GM12864 (cell line): ENCODE measurements around the gene AK4.

Experiments used
- DNase-seq: peaks from one replicate; pipeline ENCODE4 v3.0.0-alpha.2; 2011; ENCODE audit warnings: low read depth
- H3K4me3 ChIP-seq: 2 replicates; pipeline ENCODE4 v1.5.1; 2011; ENCODE audit warnings: mild to moderate bottlenecking, low read depth, low read length, control low read depth
- TF ChIP-seq, protein P1 (sequence below): IDR thresholded peaks from 2 replicates; pipeline ENCODE4 v1.5.1; 2011; ENCODE audit warnings: low read depth, mild to moderate bottlenecking, moderate library complexity, low read length, control low read depth, inconsistent platforms; ENCODE audit errors: missing control alignments

The AK4 gene

DNA sequence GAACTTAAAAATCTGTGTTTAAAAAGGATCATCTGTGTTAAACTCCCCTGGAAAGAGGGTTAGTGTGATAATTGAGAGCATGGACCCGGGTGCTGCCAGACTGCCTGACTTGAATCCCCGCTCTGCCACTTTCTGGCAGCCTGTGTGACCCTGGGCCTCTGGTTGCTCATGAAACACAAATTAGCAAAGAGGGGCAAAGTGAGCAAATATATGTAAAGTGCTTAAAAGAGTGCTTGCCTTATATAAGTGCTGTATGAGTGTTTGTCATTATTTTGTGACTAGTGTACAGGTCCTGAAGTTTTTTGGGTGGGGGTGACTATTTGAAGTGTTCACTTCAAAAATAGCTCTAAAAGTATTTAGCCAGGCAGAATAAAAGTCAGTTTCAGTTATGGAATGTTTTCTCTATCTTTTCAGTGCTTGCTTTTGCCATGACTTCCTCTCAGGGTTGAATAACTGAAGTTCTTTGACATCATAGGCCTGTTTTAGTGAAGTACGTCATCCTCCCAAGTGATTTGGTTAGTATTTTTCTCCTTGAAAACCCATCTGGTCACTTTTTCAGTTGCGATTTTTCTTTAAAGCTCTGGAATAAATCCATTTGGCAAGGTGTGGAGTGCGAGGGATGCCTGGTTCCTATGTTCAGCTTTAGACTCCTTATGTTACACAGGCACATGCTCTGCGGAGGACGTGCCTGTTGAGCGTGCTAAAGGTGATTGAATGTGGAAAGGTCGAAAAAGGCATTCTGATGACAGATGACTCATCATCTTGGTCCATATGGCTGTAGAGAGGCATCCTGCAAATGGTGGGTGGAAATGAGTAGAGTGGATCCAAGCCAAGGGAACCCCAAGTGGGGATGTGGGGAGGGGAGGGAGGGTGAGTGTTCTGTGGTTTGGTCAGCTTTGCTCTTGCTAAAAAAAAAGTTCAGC lies 47.8 kb downstream of the AK4 start:
- no peak for DNase-seq

DNA sequence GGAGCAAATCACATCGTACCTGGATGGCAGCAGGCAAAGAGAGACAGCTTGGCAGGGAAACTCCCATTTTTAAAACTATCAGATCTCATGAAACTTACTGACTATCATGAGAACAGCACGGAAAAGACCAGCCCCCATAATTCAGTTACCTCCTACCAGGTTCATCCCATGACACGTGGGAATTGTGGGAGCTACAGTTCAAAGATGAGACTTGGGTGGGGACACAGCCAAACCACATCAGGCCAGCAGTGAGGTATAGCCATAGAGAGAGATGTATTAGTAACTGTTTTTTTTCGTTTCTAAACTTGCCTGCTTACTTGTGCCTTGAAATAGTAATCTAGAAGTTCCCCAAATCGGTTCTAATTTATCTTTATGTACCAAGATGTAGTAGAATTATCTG lies 48.9 kb downstream of the AK4 start:
- no peak for DNase-seq
- TF ChIP-seq, protein P1, sequence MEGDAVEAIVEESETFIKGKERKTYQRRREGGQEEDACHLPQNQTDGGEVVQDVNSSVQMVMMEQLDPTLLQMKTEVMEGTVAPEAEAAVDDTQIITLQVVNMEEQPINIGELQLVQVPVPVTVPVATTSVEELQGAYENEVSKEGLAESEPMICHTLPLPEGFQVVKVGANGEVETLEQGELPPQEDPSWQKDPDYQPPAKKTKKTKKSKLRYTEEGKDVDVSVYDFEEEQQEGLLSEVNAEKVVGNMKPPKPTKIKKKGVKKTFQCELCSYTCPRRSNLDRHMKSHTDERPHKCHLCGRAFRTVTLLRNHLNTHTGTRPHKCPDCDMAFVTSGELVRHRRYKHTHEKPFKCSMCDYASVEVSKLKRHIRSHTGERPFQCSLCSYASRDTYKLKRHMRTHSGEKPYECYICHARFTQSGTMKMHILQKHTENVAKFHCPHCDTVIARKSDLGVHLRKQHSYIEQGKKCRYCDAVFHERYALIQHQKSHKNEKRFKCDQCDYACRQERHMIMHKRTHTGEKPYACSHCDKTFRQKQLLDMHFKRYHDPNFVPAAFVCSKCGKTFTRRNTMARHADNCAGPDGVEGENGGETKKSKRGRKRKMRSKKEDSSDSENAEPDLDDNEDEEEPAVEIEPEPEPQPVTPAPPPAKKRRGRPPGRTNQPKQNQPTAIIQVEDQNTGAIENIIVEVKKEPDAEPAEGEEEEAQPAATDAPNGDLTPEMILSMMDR, result no peak
- H3K4me3 ChIP-seq, result no peak overlapping the region

More for the DNA sequence above, 47.8 kb downstream of the AK4 start:
- TF ChIP-seq, protein P1, result no peak
- H3K4me3 ChIP-seq, result no peak overlapping the region

DNA sequence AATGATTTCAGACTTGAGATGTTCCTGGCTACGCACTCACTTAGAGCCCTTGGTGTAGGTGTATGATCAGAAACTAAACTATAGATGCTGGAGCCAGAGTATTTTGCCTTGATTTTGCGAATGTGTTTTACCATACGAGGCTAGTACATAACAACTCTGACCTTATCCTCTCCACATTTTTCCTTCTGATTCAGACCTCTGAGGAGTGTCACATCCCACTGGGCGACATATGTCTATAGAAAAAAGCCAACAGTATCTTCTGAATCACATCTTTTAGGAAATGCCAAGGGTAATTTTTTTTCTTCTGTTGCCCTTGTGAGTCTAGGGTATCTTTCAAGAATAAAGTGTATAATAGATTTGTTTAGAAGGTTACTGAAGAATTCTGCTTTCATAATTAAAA lies 49.6 kb downstream of the AK4 start:
- H3K4me3 ChIP-seq, result no peak overlapping the region
- TF ChIP-seq, protein P1, result no peak
- DNase-seq, result no peak

DNA sequence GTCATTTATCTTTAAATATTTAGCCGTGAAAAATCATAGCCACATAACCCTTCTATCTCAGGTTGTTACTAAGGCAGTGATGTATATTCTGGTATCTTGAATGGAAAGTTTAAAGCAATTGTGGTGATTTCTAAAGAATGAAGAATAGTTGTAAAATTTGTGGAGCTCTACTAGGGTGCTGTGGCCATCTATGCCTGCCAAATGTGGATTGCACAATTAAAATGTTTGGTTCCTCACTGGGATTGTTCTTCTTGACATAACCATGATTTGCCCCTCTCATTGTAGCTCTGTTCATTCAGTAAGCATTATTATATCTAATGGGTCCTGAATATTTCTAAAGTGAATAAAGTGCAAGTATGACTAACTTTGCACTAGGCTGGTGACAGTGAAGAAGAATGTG lies 50.1 kb downstream of the AK4 start:
- no peak overlapping the region for H3K4me3 ChIP-seq
- TF ChIP-seq, protein P1, result no peak
- DNase-seq, result no peak

DNA sequence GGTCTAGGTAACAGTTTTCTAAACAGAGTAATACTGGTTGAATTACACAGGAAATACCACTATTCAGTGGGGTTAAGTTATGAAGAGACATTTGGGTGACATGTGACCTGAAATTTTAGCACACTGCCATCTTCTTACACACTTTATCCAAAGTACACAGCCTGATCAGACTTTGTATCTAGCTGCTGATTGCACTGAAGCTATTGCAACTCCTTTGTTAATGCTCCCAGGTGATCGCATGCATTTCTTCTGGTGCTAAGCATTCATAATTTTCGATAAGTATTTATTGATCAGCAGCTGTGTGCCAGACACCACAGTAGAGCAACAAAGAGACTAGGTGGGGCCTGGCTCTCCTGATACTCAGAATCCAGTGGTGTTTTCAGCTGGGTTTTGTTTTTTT lies 52.4 kb downstream of the AK4 start:
- H3K4me3 ChIP-seq, result no peak overlapping the region
- no peak for DNase-seq
- TF ChIP-seq, protein P1, result no peak

DNA sequence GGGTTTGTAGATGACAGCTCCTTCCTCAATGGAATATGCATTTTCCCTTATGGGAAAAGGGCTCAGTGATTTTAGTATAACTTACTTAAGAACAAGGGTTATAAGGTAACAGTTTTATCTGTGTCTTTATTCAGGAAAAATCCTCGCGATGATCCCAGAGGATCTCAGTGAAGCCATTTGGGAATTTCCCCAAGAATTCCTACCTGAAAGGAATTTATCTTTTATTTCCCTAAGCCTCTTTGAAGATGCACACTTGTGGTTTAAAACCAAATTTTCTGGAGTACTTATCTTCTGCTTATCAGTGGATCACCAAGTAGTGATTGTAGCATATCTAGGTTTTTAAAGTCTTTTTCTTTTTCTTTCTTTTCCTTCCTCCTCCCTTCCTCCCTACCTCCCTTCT lies 58.8 kb downstream of the AK4 start:
- H3K4me3 ChIP-seq, result no peak overlapping the region
- no peak for DNase-seq
- TF ChIP-seq, protein P1, result no peak

DNA sequence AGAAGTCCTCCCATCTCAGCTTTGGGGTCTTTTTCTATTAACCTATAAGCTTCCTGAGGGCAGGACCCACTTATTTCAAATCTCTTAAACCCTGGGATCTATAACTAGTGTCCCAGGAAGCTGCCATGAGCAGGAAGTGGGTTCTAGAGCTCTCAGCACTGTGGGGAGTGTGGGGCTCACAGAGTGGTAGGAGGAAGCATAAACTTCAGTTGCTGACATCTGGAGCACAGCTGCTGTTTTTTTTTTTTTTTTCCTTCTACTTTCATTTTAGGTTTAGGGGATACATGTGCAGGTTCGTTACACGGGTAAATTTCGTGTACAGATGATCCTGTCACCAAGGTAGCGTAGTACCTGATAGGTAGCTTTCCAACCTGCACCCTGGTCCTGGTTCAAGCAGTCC lies 59.3 kb downstream of the AK4 start:
- TF ChIP-seq, protein P1, result no peak
- no peak overlapping the region for H3K4me3 ChIP-seq
- DNase-seq, result no peak
